ENCODE data around the gene SYNC. TPM values are rescaled to one million over a fixed set of nuclear protein-coding genes. Genes with fewer than 3 reads are reported as not detected.
A peak's percentile ranks its signal among the peaks of the same experiment; 100 is the strongest.
"Not testable (repeated sequence)": the region's sequence is repeated elsewhere in the genome, so short reads cannot be mapped to it uniquely, and the experiment has no call there.

The SYNC gene
- total and polyA plus RNA-seq, 12 donors = 2.7 to 27.8 (median 14.9) TPM

GRCh38 chr1:32681509-32681908 is 21.1 kb downstream of the SYNC start:
- H3K27ac ChIP-seq = no peak overlapping the region
- WGBS, 2 donors = 23 to 27% methylated on average over 2 of the region's 2 CpGs
- peaks cover 7 to 46% (median 21%) of the 10 kb centered on the region in 9 donors for H3K4me1 ChIP-seq

GRCh38 chr1:32680642-32681041 is 21.9 kb downstream of the SYNC start:
- H3K4me1 ChIP-seq = peaks cover 7 to 38% (median 21%) of the 10 kb centered on the region in 9 donors
- peaks cover 0 to 100% (median 39%) of the 10 kb centered on the region in 9 donors for H3K36me3 ChIP-seq
- H3K9me3 ChIP-seq = no peaks in the 10 kb centered on the region
- ATAC-seq = no peak
- DNase-seq = no peak
- H3K27ac ChIP-seq = peak overlapping the region in 1 of 10 donors; percentile 26
- TF ChIP-seq CTCF (IDR thresholded peaks at IDR 0.05) = no peak
- intact Hi-C loops (cut with DNase I) = no loop called here
- H3K27me3 ChIP-seq = no peaks in the 10 kb centered on the region
- no peak overlapping the region for H3K4me3 ChIP-seq
- WGBS, 2 donors = 81 to 91% methylated on average over 1 of the region's 1 CpG

More at GRCh38 chr1:32681509-32681908, 21.1 kb downstream of the SYNC start:
- Histone ChIP-seq H3K9me3 (no peaks in the 10 kb centered on the region), H3K4me3 (no peak overlapping the region), H3K27me3 (no peaks in the 10 kb centered on the region), H3K36me3 (peaks cover 0 to 100% (median 34%) of the 10 kb centered on the region in 9 donors)
- ATAC-seq (peak in 5 of 8 donors; percentile 9 to 70 (median 42)), DNase-seq (no peak)
- intact Hi-C loops (cut with DNase I) = no loop called here
- no peak for TF ChIP-seq CTCF (IDR thresholded peaks at IDR 0.05)

- H3K27me3 ChIP-seq; H3K27ac ChIP-seq; DNase-seq; H3K9me3 ChIP-seq; H3K4me3 ChIP-seq; intact Hi-C loops (cut with DNase I); ATAC-seq: not testable (repeated sequence)
- peaks cover 3 to 31% (median 19%) of the 10 kb centered on the region in 9 donors for H3K4me1 ChIP-seq
- H3K36me3 ChIP-seq = peaks cover 0 to 100% (median 42%) of the 10 kb centered on the region in 9 donors
- 79 to 90% methylated on average over 4 of the region's 4 CpGs for WGBS, 2 donors
Measured at GRCh38 chr1:32679993-32680392, 22.6 kb downstream of the SYNC start.

- Histone ChIP-seq H3K4me3 (no peak overlapping the region), H3K27me3 (no peaks in the 10 kb centered on the region), H3K4me1 (peaks cover 0 to 16% (median 10%) of the 10 kb centered on the region in 9 donors), H3K36me3 (peaks cover 0 to 100% (median 64%) of the 10 kb centered on the region in 9 donors), H3K27ac (no peak overlapping the region), H3K9me3 (no peaks in the 10 kb centered on the region)
- intact Hi-C loops (cut with DNase I) = no loop called here
- TF ChIP-seq CTCF (IDR thresholded peaks at IDR 0.05) = no peak
- no peak for ATAC-seq
- DNase-seq = no peak
- 55 to 63% methylated on average over 3 of the region's 3 CpGs for WGBS, 2 donors
Measured at GRCh38 chr1:32676945-32677344, 25.6 kb downstream of the SYNC start.

GRCh38 chr1:32668716-32669115 is 33.9 kb downstream of the SYNC start:
- H3K9me3 ChIP-seq; DNase-seq; H3K4me3 ChIP-seq; H3K27ac ChIP-seq; ATAC-seq; intact Hi-C loops (cut with DNase I); H3K27me3 ChIP-seq: not testable (repeated sequence)
- Histone ChIP-seq H3K4me1 (peaks cover 0 to 12% (median 0%) of the 10 kb centered on the region in 9 donors), H3K36me3 (peaks cover 0 to 100% (median 65%) of the 10 kb centered on the region in 9 donors)
- WGBS, 2 donors = 94 to 98% methylated on average over 5 of the region's 5 CpGs
